ENCODE measurements around the gene AP3S2. TPM values are rescaled to one million over a fixed set of nuclear protein-coding genes. Genes with fewer than 3 reads are reported as not detected.
"Not testable (repeated sequence)": the region's sequence is repeated elsewhere in the genome, so short reads cannot be mapped to it uniquely, and the experiment has no call there.

Gene AP3S2
- total RNA-seq, 2 experiments from 2014 or later, result 25.3 to 28.1 TPM

DNA sequence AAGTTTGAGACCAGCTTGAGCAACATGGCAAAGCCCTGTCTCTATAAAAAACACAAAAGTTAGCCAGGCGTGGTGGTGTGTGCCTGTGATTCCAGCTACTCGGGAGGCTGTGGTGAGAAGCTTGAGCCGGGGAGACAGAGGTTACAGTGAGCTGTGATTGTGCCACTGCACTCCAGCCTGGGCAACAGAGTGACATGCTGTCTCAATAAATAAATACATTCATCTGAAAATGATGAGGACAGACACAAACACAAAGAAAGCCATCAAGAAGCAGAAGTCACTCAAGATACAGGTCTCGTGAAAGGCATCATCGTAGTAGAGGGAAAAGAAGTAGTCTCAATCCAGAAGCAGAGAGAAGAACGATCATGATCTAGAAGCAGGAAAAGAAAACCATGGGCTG is 18.1 kb downstream of the AP3S2 start:
- H3K36me3 Mint-ChIP-seq (ENCODE audit: low read depth), result peaks cover 8% of the 10 kb centered on the region
- H3K27me3 Mint-ChIP-seq, result no peaks in the 10 kb centered on the region
- ChIA-PET POLR2A (no interaction called here), CTCF (interaction anchor here (0.8 to 2.1 kb wide), 8 partner anchors 13 to 246 kb away, joined by 3 to 31 read pairs (median 6); no protein-coding TSS in a partner anchor)
- no peaks in the 10 kb centered on the region for H3K9me3 Mint-ChIP-seq
- H3K4me1 Mint-ChIP-seq, result peaks cover 5% of the 10 kb centered on the region
- H3K27ac Mint-ChIP-seq, result no peak overlapping the region
- H3K4me3 Mint-ChIP-seq, result no peak overlapping the region
- no peak for DNase-seq

DNA sequence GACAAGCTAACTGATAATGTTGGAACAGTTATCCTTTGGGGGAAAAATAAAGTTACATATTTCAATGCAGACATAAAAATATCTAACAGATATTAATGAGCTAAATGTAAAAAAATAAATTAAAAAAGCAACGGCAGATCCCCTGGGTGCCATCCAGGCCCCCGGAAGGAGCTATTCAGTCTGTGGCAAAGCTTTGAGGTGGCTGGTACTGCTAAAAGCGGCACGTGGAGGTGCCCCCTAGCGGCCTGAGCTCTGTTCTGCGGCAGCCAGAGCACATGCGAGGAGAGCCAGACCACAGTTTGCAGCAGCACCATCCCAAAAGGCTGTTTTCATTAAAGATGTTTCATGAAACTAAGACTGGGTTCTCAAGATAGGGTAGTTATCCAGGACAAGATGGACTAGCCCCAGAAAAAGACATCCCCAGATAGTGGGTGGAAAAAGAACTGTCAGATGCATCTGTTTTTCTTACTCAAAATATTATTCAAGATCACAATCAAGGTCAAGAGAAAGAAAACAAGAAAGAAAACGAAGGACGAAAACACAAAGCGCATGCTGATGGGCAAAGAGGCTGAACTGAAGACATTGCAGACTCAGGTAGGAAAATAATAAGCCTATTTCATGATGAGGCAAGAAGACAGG is 18.7 kb downstream of the AP3S2 start:
- H3K9me3 Mint-ChIP-seq, result no peaks in the 10 kb centered on the region
- H3K36me3 Mint-ChIP-seq (ENCODE audit: low read depth), result peaks cover 15% of the 10 kb centered on the region
- POLR2A ChIA-PET, result interaction anchor here (0.9 kb wide), 1 partner anchor 114 kb away, joined by 3 read pairs; no protein-coding TSS in a partner anchor
- H3K4me1 Mint-ChIP-seq, result peaks cover 5% of the 10 kb centered on the region
- no peak overlapping the region for H3K27ac Mint-ChIP-seq
- DNase-seq, result peak; percentile 85
- CTCF ChIA-PET, result interaction anchor here (0.6 to 2.1 kb wide), 29 partner anchors 8 to 225 kb away, joined by 3 to 31 read pairs (median 4); partner anchors contain the start of gene AP3S2
- no peak overlapping the region for H3K4me3 Mint-ChIP-seq
- H3K27me3 Mint-ChIP-seq, result no peaks in the 10 kb centered on the region

DNA sequence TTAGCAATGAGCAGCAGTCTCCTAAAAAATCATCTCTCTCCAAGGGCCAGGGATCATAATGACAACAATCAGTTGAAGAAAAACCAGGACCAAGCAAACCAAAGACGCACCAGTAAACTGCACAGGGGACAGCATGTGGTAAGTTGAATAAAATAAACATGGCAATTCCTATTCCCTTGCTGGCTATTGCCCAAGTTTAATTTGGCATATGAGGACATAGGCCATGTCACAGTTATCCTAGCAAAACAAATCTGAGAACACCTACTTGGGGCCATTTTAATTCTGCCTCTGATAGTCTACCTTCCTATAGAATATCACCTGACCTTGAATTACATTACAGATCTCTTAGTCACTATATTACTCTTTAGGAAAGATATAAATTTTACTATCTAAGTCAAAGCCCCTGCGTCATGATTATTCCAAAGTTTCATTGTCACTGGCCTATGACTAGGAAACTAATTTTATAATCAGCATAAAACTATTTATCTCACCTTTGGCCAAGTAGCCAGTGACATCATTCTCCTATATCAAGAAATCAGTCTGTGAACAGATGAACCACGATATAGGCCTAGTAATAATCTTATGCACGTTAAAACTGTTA is 23.0 kb downstream of the AP3S2 start:
- POLR2A ChIA-PET, result no interaction called here
- CTCF ChIA-PET, result no interaction called here
- peaks cover 15% of the 10 kb centered on the region for H3K36me3 Mint-ChIP-seq (ENCODE audit: low read depth)
- no peaks in the 10 kb centered on the region for H3K9me3 Mint-ChIP-seq
- DNase-seq, result no peak
- H3K4me3 Mint-ChIP-seq, result no peak overlapping the region
- H3K27ac Mint-ChIP-seq, result no peak overlapping the region
- peaks cover 5% of the 10 kb centered on the region for H3K4me1 Mint-ChIP-seq
- no peaks in the 10 kb centered on the region for H3K27me3 Mint-ChIP-seq

DNA sequence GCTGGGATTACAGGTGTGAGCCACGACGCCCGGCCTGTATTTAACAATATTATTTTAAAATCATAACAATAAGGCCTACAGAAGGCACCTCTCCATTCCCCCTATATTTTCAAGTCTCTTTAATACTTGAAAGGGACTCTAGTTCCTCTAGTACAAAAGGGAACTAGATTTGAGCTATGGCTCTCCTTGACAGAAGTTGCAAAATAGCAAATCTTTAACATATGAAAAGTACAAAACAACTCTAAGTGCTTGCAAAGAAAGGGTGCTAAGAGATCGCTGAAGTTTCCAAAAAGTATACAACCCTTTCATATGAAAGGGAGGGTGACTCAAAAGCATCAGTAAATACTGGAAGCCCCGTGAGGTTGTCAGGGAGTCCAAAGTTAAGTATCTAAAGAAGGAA is 23.8 kb downstream of the AP3S2 start:
- H3K36me3 Mint-ChIP-seq (ENCODE audit: low read depth), result peaks cover 15% of the 10 kb centered on the region
- CTCF ChIA-PET, result interaction anchor here (0.5 kb wide), 1 partner anchor 23 kb away, joined by 6 read pairs; no protein-coding TSS in a partner anchor
- no peak overlapping the region for H3K4me3 Mint-ChIP-seq
- no peaks in the 10 kb centered on the region for H3K27me3 Mint-ChIP-seq
- H3K9me3 Mint-ChIP-seq, result no peaks in the 10 kb centered on the region
- H3K4me1 Mint-ChIP-seq, result peaks cover under 1% of the 10 kb centered on the region
- no peak for DNase-seq
- H3K27ac Mint-ChIP-seq, result no peak overlapping the region
- POLR2A ChIA-PET, result no interaction called here

DNA sequence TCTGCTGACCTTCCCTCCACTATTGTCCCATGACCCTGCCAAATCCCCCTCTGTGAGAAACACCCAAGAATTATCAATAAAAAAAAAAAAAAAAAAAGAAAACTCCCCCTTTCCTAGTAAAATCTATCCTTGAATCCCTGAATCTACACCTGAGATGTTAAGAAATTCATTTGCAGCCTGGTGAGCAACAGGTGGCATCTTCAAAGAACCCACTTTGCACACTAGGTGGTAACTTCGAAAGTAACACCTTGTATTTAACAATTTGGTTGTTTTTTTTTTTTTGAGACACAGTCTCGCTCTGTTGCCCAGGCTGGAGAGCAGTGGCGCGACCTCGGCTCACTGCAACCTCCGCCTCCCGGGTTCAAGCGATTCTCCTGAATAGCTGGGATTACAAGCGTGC is 24.3 kb downstream of the AP3S2 start:
- POLR2A ChIA-PET, H3K4me3 Mint-ChIP-seq, H3K9me3 Mint-ChIP-seq, H3K4me1 Mint-ChIP-seq, CTCF ChIA-PET, H3K27ac Mint-ChIP-seq, DNase-seq, H3K27me3 Mint-ChIP-seq: not testable (repeated sequence)
- peaks cover 15% of the 10 kb centered on the region for H3K36me3 Mint-ChIP-seq (ENCODE audit: low read depth)

DNA sequence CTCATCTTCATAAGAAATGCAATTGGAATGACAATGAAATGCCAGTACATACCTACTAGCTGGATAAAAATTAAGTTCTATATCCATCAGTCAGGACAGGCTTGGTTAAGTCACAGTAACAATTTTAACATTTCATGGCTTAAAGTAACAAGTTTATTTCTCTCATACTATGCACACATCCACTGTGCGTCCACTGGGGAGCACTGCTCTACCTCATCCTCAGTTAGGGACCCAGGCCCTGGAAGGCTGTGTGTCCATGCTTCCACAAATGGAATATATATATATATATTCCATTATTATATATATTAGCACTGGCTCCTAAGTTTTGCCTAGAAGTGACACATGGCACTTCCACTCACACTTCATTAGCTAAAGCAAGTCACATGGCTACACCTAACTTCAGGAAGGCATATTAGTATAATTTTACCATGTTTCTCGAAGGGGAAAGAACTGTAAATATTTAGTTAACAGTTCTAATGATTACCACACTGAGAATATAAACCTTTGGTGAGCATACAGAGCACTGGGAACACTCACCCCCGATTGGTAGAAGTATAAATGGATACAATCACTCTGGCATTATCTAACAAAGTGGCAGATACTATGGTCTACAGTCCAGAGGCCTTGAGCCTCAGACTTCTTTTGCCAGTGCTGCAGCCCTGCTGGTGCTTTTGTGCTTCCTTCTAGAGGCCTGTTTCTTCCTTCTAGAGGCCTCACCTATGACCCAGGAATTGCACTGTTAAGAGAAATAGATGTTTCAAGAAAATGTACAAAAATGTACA is 28.6 kb downstream of the AP3S2 start:
- Mint-ChIP-seq H3K27me3 (no peaks in the 10 kb centered on the region), H3K4me1 (peaks cover 8% of the 10 kb centered on the region), H3K9me3 (no peaks in the 10 kb centered on the region), H3K4me3 (no peak overlapping the region), H3K27ac (no peak overlapping the region), H3K36me3 (ENCODE audit: low read depth) (peaks cover 10% of the 10 kb centered on the region)
- POLR2A ChIA-PET, result no interaction called here
- CTCF ChIA-PET, result interaction anchor here (0.7 to 1.1 kb wide), 3 partner anchors 10 to 12 kb away, joined by 3 to 4 read pairs (median 3); no protein-coding TSS in a partner anchor
- DNase-seq, result no peak

DNA sequence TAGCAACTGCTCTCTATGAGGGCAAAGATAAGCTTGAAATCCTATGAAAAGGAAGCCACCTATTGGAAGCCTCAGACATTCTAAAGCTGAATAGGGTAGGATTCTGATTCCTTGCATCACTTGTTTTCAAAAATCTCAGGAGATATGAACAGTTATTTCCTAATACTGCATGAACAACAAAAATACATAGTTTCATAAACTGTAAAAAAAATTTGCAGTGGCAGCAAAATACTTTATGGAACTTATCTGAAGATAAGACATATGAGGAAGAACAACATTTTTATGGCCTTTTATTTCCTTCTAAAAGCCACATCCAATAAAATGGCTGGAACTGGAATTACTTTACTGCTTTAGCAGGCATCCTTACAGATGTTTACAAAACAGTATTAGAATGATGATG is 29.9 kb downstream of the AP3S2 start:
- no peak for DNase-seq
- Mint-ChIP-seq H3K36me3 (ENCODE audit: low read depth) (peaks cover 6% of the 10 kb centered on the region), H3K9me3 (no peaks in the 10 kb centered on the region), H3K4me3 (no peak overlapping the region), H3K27ac (no peak overlapping the region), H3K27me3 (no peaks in the 10 kb centered on the region), H3K4me1 (peaks cover 11% of the 10 kb centered on the region)
- ChIA-PET CTCF (interaction anchor here (0.5 to 2.2 kb wide), 2 partner anchors 11 to 70 kb away, joined by 4 to 7 read pairs; no protein-coding TSS in a partner anchor), POLR2A (no interaction called here)

DNA sequence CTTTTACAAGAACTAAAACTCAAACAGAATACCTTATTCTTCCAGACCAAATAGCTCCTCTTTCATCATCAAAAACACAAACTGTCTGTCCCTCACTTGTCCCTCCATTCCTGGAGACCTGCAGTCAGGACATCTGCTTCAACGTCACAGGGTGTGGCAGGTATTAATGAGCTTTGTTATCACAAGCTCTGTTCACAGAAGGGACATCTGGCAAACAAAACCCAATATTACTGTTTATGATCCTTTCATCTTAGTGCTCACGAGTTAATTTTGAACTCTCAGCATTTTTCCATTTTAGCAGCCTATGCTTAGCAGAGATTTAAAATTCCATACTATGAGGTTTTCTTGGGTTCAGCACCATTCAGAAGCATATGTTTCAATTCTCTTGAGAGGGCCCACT is 32.9 kb downstream of the AP3S2 start:
- H3K27me3 Mint-ChIP-seq, result no peaks in the 10 kb centered on the region
- peaks cover 6% of the 10 kb centered on the region for H3K36me3 Mint-ChIP-seq (ENCODE audit: low read depth)
- no peaks in the 10 kb centered on the region for H3K9me3 Mint-ChIP-seq
- ChIA-PET CTCF (interaction anchor here (0.8 to 1.4 kb wide), 3 partner anchors 13 to 40 kb away, joined by 4 to 6 read pairs (median 5); no protein-coding TSS in a partner anchor), POLR2A (no interaction called here)
- H3K27ac Mint-ChIP-seq, result no peak overlapping the region
- H3K4me3 Mint-ChIP-seq, result no peak overlapping the region
- no peak for DNase-seq
- peaks cover 11% of the 10 kb centered on the region for H3K4me1 Mint-ChIP-seq

DNA sequence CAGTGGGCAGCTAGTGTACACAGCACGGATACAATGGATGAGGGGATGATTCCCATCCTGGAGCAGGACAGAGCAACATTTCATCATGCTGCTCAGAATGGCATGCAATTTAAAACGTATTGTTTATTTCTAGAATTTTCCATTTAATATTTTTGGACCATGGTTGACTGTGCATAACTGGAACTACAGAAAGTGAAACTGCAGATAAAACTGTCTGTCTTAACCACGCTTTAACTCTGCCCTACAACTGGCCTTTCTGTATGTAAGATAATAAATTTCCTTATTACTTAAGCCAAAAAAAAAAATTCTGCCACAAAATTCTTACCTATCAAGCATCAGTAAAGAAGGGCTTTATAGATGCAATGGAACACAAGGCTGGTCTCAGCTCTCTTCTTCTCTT is 33.4 kb downstream of the AP3S2 start:
- POLR2A ChIA-PET, result no interaction called here
- DNase-seq, result no peak
- Mint-ChIP-seq H3K4me3 (no peak overlapping the region), H3K4me1 (peaks cover 11% of the 10 kb centered on the region), H3K9me3 (no peaks in the 10 kb centered on the region), H3K27ac (no peak overlapping the region), H3K36me3 (ENCODE audit: low read depth) (peaks cover 8% of the 10 kb centered on the region), H3K27me3 (no peaks in the 10 kb centered on the region)
- CTCF ChIA-PET, result interaction anchor here (0.8 to 1.4 kb wide), 3 partner anchors 12 to 39 kb away, joined by 4 to 6 read pairs (median 5); no protein-coding TSS in a partner anchor

DNA sequence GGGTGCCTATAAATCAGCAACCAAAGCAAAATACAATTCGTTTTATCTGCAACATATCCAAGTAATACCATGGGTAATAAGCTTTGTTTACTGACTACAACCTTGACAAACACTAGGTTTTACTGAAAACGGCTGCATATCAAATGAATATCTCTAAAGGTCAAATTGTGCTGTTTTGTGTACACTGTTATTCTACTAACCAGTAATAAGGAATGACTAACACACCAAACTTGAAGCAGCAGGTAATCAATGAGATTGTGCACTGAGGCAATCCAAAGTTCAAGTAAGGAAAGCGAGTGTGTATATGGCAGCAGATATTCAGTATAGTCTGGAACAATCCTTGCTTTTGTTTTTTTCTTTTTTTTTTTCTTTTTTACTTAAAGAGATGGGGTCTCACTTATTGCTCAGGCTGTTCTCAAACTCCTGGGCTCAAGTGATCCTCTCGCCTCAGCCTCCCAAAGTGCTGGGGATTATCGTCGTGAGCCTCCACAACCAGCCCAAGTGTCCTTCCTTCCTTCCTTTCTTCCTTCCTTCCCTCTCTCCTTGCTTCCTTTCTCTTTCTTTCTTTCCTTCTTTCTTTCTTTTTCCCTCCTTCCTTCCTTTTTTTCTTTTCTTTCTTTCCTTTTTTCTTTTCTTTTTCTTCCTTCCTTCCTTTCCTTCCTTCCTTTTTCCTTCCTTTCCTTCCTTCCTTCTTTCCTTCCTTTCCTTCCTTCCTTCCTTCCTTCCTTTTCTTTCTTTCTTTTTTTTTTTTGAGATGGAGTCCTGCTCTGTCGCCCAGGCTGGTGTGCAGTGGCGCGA is 34.9 kb downstream of the AP3S2 start:
- CTCF ChIA-PET, result no interaction called here
- Mint-ChIP-seq H3K27ac (no peak overlapping the region), H3K9me3 (no peaks in the 10 kb centered on the region), H3K4me3 (no peak overlapping the region), H3K4me1 (peaks cover 11% of the 10 kb centered on the region), H3K36me3 (ENCODE audit: low read depth) (peaks cover 8% of the 10 kb centered on the region), H3K27me3 (no peaks in the 10 kb centered on the region)
- DNase-seq, result no peak
- POLR2A ChIA-PET, result no interaction called here

DNA sequence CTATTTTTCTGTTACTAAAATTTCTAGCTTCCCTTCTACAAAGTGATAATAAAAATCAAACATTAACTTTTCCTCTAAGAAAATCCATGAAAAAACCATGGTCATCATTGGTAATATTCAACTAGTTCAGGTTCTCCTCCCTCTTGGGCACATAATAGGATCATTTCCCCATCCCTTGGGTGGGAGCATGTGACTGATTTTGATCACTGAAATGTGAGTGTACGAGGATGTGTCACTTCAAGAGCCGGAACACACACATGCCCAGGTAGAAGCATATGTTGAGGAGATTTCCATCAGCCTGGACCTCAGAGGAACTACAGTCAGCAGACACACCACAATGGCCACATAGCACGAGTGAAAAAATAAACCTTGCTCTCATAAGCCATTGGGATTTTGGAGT is 36.1 kb downstream of the AP3S2 start:
- Mint-ChIP-seq H3K4me3 (no peak overlapping the region), H3K9me3 (no peaks in the 10 kb centered on the region), H3K27me3 (no peaks in the 10 kb centered on the region), H3K27ac (no peak overlapping the region), H3K4me1 (peaks cover 12% of the 10 kb centered on the region), H3K36me3 (ENCODE audit: low read depth) (peaks cover 8% of the 10 kb centered on the region)
- CTCF ChIA-PET, result interaction anchor here (0.6 kb wide), 1 partner anchor 64 kb away, joined by 3 read pairs; no protein-coding TSS in a partner anchor
- POLR2A ChIA-PET, result no interaction called here
- no peak for DNase-seq

DNA sequence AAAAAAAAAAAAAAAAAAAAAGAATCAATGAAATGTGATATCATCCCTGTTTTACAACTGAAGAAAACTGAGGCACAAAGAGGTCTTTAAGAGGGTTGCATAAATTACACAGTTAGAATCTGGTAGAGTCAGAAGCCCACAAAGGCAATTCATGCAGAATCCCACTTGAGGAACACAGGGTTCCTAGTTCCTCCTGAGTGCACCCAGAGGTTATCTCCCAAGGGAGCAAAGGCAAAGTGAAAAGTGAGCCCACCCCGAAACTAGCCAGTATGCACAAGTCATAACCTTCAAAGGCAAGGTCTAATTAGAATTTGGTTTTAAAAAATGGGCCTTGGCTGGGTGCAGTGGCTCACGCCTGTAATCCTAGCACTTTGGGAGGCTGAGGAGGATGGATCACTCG is 37.8 kb downstream of the AP3S2 start:
- ChIA-PET POLR2A (no interaction called here), CTCF (no interaction called here)
- H3K36me3 Mint-ChIP-seq (ENCODE audit: low read depth), result peaks cover 14% of the 10 kb centered on the region
- no peak overlapping the region for H3K27ac Mint-ChIP-seq
- H3K27me3 Mint-ChIP-seq, result no peaks in the 10 kb centered on the region
- H3K9me3 Mint-ChIP-seq, result no peaks in the 10 kb centered on the region
- DNase-seq, result no peak
- no peak overlapping the region for H3K4me3 Mint-ChIP-seq
- H3K4me1 Mint-ChIP-seq, result peaks cover 19% of the 10 kb centered on the region
